ENCODE measurements around the gene NOSIP.

The NOSIP gene

GRCh38 chr19:49594993-49595818 lies 14.8 kb upstream of the NOSIP start:
- DNase-seq, result no peak

- DNase-seq, result no peak
Observed at GRCh38 chr19:49594157-49594992, 14.0 kb upstream of the NOSIP start.

GRCh38 chr19:49593233-49594113 lies 13.1 kb upstream of the NOSIP start:
- DNase-seq, result peak; percentile 88

DNA sequence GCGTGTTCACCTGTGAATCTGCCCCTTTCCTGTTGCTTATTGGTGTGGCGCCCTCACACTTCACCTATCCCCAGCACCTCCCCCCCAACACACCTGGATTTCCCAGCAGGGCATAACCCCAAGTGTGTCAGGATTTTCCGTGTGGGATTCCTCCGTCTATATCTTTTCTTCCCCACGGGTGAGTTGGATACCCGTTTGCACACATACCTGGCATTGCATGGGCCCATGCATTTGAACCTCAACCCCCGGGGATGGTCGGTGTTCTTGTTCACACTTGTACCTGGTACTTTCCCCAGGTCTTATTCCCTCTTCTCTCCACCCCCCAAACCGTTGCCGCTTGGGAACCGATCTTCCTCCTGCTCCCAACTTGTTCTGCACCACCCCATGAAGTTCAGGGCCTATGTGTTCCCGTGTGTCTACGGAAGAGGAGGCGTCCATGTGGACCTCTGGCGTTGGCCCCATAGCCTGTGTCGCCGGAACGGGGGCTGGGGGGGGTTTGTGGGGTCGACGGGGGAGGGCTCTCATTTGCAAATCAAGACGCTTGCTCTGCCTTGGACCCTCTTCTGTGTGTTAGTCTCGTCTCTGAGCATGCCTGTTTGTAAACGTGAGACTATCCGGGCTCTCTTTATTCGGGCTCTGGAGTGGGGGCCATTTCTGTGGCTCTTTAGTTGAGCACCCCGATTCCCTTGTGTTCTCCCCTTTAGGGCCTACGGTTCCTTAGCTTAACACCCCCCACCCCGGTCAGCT lies 12.3 kb upstream of the NOSIP start:
- DNase-seq, result peak; percentile 31

- DNase-seq, result peak; percentile 38
Observed at GRCh38 chr19:49591731-49592485, 11.6 kb upstream of the NOSIP start.

DNA sequence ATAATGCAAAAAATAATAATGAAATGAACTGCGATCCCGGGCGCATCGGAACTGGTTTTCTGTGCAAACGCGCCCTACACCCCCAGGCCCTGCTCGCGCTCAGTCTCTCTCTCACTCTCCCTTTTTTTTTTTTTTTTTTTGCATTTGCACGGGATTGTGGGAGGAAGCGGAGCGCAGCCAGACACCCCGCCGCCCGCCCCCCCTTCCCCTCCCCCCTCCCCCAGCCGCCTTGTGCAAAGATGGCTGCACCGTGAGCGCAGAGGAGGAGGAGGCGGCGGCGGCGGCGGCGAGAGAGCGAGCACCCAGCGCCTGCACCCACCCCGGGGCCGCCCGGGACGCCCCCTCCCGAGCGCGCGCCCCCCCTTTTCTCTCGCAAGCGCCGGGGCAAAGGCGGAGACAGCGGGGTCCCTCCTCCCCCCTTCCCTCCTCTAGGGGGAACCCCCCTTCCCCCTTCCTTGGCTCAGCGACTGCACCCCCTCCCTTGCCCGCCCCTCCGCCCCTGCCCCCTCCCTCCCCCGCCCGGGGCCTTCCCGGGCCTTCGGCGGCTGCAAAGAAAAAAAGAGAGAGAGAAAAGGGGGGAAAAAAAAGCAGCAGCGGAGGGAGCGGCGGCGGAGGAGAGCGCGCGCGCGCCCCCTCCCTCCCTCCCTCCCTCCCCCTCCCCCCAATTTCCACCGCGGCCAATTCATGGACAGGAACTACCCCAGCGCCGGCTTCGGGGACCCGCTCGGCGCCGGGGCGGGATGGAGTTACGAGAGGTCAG lies 10.8 kb upstream of the NOSIP start, which contains the start of gene PRR12:
Gene PRR12 (plus strand): TSS at position 212 of the 760 bp plus-strand sequence. CDS start 473 bp downstream, at position 685.
- DNase-seq, result peak; percentile 68

- DNase-seq, result peak; percentile 92
Observed at GRCh38 chr19:49590071-49590970, 10.0 kb upstream of the NOSIP start.

DNA sequence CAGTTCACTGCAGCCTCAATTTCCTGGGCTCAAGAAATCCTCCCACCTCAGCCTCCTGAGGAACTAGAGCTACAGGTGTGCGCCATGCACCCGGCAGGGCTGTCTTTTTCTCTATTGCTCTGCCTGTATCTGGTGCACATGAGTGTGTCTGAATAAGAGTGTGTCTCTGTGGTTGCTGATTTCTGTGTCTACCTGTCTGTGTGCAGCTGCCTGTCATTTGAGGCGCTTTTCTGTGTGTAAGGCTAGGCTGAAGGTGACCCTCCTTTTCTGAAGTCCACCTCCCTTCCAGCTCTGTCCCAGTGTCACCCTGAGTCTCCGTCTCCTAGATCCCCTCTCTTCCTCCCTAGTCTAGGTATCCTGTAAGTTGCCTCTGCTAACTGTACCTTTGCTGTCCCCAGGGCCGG lies 9.1 kb upstream of the NOSIP start:
- no peak for DNase-seq

- DNase-seq, result no peak
Observed at GRCh38 chr19:49588365-49589122, 8.2 kb upstream of the NOSIP start.

DNA sequence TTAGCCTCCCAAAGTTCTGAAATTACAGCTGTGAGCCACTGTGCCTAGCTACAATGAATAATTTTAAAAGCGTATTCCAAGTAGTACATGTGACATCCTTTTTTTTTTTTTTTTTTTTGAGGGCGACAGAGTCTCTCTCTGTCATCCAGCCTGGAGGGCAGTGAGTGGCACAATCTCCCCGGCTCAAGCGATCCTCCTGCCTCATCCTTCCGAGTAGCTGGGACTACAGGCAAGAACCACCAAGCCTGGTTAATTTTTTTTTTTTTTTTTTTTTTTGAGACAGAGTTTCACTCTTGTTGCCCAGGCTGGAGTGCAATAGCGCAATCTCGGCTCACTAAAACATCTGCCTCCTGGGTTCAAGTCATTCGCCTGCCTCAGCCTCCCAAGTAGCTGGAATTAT lies 6.9 kb upstream of the NOSIP start:
- DNase-seq, result no peak

DNA sequence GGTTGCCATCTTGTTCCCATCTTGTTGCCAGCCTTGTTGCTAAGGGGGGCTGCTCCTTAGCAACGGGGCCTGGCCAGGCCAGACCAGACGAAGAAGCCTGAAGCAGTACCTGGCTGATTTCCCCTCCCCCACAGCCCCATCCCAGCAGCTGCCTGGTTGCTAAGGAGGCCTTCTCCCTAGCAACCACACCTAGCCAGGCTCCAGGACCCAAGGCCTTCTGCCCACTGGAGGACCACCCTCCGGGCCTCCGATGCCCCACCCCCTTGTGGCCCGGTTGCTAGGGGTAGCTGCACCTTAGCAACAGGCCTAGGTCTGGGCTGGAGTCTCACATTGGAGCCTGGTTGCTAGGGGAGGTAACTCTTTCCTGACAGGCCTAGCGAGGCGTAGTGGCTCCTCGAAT lies 4.7 kb upstream of the NOSIP start:
- no peak for DNase-seq

- DNase-seq, result no peak
Observed at GRCh38 chr19:49583239-49583638, 2.9 kb upstream of the NOSIP start.

DNA sequence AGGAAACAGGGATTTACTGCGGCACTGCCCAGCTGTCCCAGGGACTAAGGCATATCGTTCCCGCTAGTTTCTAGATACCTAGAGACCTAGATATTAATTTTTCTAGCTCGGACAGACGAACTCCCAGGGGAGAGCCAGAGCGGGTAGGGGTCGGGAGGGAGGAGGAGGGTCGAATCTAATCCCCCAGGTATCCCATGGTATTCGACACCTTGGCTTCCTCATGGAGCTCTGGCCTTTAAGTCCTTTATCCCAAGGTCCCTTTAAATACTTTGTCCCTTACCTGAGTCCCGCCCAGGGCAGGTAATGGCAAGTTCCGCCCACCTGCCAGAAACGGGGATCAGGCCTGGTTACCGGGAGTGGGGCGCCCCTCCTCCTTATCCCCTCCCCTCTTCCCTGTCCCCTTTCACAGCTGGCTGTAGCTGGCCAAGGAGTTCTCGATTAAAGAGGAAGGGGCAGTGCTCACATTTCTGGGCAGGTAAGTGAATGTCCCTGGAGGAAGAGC lies 702 bp upstream of the NOSIP start, which contains the start of gene PRRG2:
Gene PRRG2 (plus strand): TSS at position 310 of the 502 bp plus-strand sequence. CDS start 1,904 bp downstream, outside the sequence.
- DNase-seq, result no peak

DNA sequence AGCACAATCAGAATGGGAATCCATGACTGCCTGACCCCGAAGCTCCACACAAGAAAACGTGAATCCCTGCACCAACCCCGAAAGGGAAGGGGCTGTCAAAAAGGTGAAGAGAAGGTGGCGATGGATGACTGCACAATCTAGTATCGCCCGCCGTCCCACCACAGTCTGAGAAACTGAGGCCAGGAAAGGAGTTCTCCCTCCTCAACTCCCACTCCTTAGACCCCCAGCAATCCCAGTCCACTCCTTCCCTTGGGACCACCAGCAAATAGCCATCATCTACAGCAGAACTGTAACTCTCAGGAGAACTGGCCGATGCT lies 451 bp downstream of the NOSIP start:
- DNase-seq, result no peak

DNA sequence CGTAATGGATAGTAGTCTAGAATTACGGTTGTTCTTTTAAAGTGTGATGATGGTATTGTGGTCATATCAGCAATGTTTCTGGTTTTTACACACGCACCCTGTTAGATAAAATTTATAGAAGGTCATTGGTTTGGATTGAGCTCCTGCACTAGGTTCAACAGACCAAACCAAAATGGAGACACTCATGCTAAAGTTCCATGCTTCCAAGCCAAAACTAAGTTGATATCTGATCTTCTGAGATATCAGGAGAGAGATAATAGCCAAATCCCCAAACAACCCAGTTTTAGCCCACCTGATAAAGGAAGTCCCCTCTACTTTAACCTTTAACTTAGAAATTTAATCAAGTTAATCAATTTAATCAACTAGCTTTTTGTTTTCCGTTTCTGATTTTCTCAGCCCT lies 1.2 kb downstream of the NOSIP start:
- DNase-seq, result no peak

DNA sequence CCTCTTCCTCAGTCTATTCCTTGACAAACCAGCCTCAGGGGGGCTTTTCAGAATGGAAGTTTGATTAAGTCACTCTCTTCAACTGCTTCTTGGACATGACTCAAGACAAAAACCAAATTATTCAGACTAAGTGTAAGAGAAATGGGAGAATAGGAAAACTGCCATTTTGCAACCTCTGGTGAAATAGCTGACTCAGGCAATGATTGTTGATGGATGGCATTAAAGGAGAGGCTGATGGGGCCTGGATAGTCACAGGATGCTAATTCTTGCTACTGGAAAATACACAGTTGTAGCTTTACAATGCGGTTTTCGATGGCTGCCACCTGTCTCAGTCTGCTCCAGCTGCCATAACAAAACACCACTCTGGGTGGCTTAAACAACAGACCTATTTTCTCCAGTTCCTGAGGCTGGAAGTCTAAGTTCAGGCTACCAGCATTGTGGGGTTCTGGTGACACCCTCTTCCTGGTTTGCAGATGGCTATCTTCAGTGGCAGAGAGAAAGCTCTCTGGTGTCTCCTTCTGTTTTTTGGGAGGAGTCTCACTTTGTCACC lies 6.1 kb downstream of the NOSIP start:
- no peak for DNase-seq

DNA sequence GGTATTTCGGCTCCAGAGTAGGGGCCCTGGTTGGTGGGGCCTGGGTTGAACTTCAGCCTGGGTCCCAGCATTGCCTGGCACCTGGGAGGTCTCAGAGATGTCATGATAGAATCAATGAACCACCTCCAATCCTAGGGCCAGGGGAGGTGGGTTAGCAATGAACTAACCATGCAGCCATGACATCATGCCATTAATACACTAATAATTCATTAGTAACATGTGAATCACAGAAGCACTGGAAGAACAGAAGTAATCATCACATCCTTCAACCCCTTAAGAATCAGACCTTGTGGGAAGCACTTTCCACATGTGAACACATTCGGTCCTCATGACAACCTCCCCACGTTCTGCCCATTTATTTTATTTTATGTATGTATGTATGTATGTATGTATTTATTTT lies 6.9 kb downstream of the NOSIP start:
- DNase-seq, result no peak

GRCh38 chr19:49573009-49573408 lies 7.3 kb downstream of the NOSIP start:
- DNase-seq, result no peak

Measured in activated effector memory CD4-positive, alpha-beta T cell treated with Interleukin-2 at 50 U/mL for 16 hours (primary cell).